A673 (cell line): ENCODE results near the gene ASIC3.

Experiments used
- CTCF ChIP-seq: fragments of 300-800, 200-600 bp; sonication (generic); conservative IDR thresholded peaks from 2 replicates; pipeline ENCODE4 v1.5.1; 2017; ENCODE audit warnings: low read depth, mild to moderate bottlenecking, antibody characterized with exemption, low read length, moderate library complexity, mixed read lengths
- EZH2 ChIP-seq: fragments of 200-600 bp; sonication (generic); IDR thresholded peaks from 2 replicates; pipeline ENCODE4 v1.6.1; 2017; ENCODE audit warnings: borderline replicate concordance, low read depth, mild to moderate bottlenecking, mixed read lengths, antibody characterized with exemption, low read length; ENCODE audit not compliant: poor library complexity, severe bottlenecking

- no peak for TF ChIP-seq CTCF
- no peak for TF ChIP-seq EZH2
Observed at GRCh38 chr7:151066273-151066974, 18.1 kb downstream of the ASIC3 start.
